Mononuclear cell (primary cell): Measurements from ENCODE around the gene PLEKHA7. TPM values are rescaled to one million over a fixed set of nuclear protein-coding genes. Genes with fewer than 3 reads are reported as not detected.

ENCODE experiments used
- H3K27me3 ChIP-seq: 2 replicates; pipeline ENCODE4 v1.6.0; 2011; ENCODE audit warnings: low read length, control low read depth; ENCODE audit not compliant: insufficient read depth
- H3K4me1 ChIP-seq: 2 replicates; pipeline ENCODE4 v1.5.1; 2011; ENCODE audit warnings: mild to moderate bottlenecking, low read length, control low read depth; ENCODE audit not compliant: insufficient read depth
- H3K4me3 ChIP-seq: 2 replicates; pipeline ENCODE4 v1.5.1; 2011; ENCODE audit warnings: mild to moderate bottlenecking, low read length, moderate library complexity
- H3K9me3 ChIP-seq: 2 replicates; pipeline ENCODE4 v1.5.1; 2011; ENCODE audit warnings: low read depth, mild to moderate bottlenecking, control low read depth, low read length
- total RNA-seq: library from RNA; depleted of rRNA; stranded (reverse); fragments of >200 nt; gene quantifications from one replicate; pipeline ENCODE4 v1.2.3, GENCODE V29; 2012

PLEKHA7 gene
- total RNA-seq, 1 donor: 1.7 TPM

GRCh38 chr11:16771350-16772140 is 242.7 kb downstream of the PLEKHA7 start:
- Histone ChIP-seq H3K4me3 (no peak overlapping the region), H3K4me1 (no peaks in the 10 kb centered on the region), H3K9me3 (no peaks in the 10 kb centered on the region), H3K27me3 (no peaks in the 10 kb centered on the region)

- Histone ChIP-seq H3K4me3 (no peak overlapping the region), H3K9me3 (no peaks in the 10 kb centered on the region), H3K4me1 (no peaks in the 10 kb centered on the region), H3K27me3 (no peaks in the 10 kb centered on the region)
Measured at GRCh38 chr11:16770016-16770415, 244.2 kb downstream of the PLEKHA7 start.

GRCh38 chr11:16769386-16769785 is 244.8 kb downstream of the PLEKHA7 start:
- H3K4me1 ChIP-seq: no peaks in the 10 kb centered on the region
- H3K4me3 ChIP-seq: no peak overlapping the region
- no peaks in the 10 kb centered on the region for H3K9me3 ChIP-seq
- no peaks in the 10 kb centered on the region for H3K27me3 ChIP-seq

GRCh38 chr11:16767957-16768356 is 246.3 kb downstream of the PLEKHA7 start:
- H3K4me3 ChIP-seq: no peak overlapping the region
- H3K4me1 ChIP-seq: no peaks in the 10 kb centered on the region
- no peaks in the 10 kb centered on the region for H3K9me3 ChIP-seq
- no peaks in the 10 kb centered on the region for H3K27me3 ChIP-seq

- Histone ChIP-seq H3K27me3 (no peaks in the 10 kb centered on the region), H3K9me3 (no peaks in the 10 kb centered on the region), H3K4me3 (no peak overlapping the region)
Measured at GRCh38 chr11:16767137-16767536, 247.1 kb downstream of the PLEKHA7 start.

GRCh38 chr11:16764888-16765287 is 249.3 kb downstream of the PLEKHA7 start:
- Histone ChIP-seq H3K4me1 (peaks cover 4% of the 10 kb centered on the region), H3K27me3 (no peaks in the 10 kb centered on the region), H3K4me3 (no peak overlapping the region), H3K9me3 (no peaks in the 10 kb centered on the region)

More at GRCh38 chr11:16767137-16767536, 247.1 kb downstream of the PLEKHA7 start:
- no peaks in the 10 kb centered on the region for H3K4me1 ChIP-seq

GRCh38 chr11:16763746-16764145 is 250.5 kb downstream of the PLEKHA7 start:
- no peaks in the 10 kb centered on the region for H3K27me3 ChIP-seq
- H3K4me1 ChIP-seq: peaks cover 15% of the 10 kb centered on the region
- no peaks in the 10 kb centered on the region for H3K9me3 ChIP-seq
- no peak overlapping the region for H3K4me3 ChIP-seq

- no peak overlapping the region for H3K4me3 ChIP-seq
Measured at GRCh38 chr11:16759857-16760508, 254.2 kb downstream of the PLEKHA7 start.

GRCh38 chr11:16758382-16759024 is 255.7 kb downstream of the PLEKHA7 start:
- H3K4me3 ChIP-seq: no peak overlapping the region
- no peaks in the 10 kb centered on the region for H3K27me3 ChIP-seq
- H3K9me3 ChIP-seq: no peaks in the 10 kb centered on the region
- H3K4me1 ChIP-seq: peaks cover 17% of the 10 kb centered on the region

More at GRCh38 chr11:16759857-16760508, 254.2 kb downstream of the PLEKHA7 start:
- Histone ChIP-seq H3K27me3 (no peaks in the 10 kb centered on the region), H3K9me3 (no peaks in the 10 kb centered on the region), H3K4me1 (peaks cover 17% of the 10 kb centered on the region)

GRCh38 chr11:16750417-16750816 is 263.8 kb downstream of the PLEKHA7 start:
- Histone ChIP-seq H3K4me1 (no peaks in the 10 kb centered on the region), H3K4me3 (no peak overlapping the region), H3K9me3 (no peaks in the 10 kb centered on the region), H3K27me3 (no peaks in the 10 kb centered on the region)

- Histone ChIP-seq H3K4me3 (no peak overlapping the region), H3K27me3 (no peaks in the 10 kb centered on the region), H3K9me3 (no peaks in the 10 kb centered on the region), H3K4me1 (no peaks in the 10 kb centered on the region)
Measured at GRCh38 chr11:16749666-16750065, 264.5 kb downstream of the PLEKHA7 start.

GRCh38 chr11:16749092-16749491 is 265.1 kb downstream of the PLEKHA7 start:
- no peaks in the 10 kb centered on the region for H3K4me1 ChIP-seq
- H3K27me3 ChIP-seq: no peaks in the 10 kb centered on the region
- H3K9me3 ChIP-seq: no peaks in the 10 kb centered on the region
- no peak overlapping the region for H3K4me3 ChIP-seq

- no peak overlapping the region for H3K4me3 ChIP-seq
- no peaks in the 10 kb centered on the region for H3K27me3 ChIP-seq
- H3K9me3 ChIP-seq: no peaks in the 10 kb centered on the region
- peaks cover 9% of the 10 kb centered on the region for H3K4me1 ChIP-seq
Measured at GRCh38 chr11:16745950-16746605, 268.1 kb downstream of the PLEKHA7 start.

GRCh38 chr11:16744128-16744725 is 270.0 kb downstream of the PLEKHA7 start:
- Histone ChIP-seq H3K4me1 (peaks cover 27% of the 10 kb centered on the region), H3K27me3 (no peaks in the 10 kb centered on the region), H3K4me3 (no peak overlapping the region), H3K9me3 (no peaks in the 10 kb centered on the region)
